ENCODE results near the gene EXOC4. TPM values are rescaled to one million over a fixed set of nuclear protein-coding genes. Genes with fewer than 3 reads are reported as not detected.

The EXOC4 gene
- total RNA-seq, 2 donors from 2014 or later: 106 to 115 TPM

DNA sequence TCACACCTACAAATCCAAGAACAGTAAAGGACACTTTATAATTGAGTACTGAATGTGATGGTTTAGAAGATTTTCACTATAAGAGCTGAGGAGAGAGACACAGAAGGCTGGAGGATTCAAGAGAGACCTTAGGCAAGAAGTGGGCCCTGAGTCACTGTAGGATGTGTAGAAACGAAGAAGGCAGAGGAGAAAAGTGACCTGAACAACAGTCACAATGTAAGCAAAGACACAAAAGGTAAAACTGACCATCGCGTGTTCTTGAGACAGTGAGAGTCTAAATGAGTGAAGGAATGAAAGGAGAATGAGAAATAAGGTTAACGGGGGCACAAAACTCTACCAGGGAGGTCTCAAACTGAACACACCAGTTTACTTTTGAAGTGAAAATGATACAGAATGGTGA lies 576.0 kb downstream of the EXOC4 start:
- Histone ChIP-seq H3K27ac (ENCODE audit: low read depth, low read length) (no peak overlapping the region), H3K4me1 (ENCODE audit: control insufficient read depth, insufficient read depth, low read length) (peaks cover 4% of the 10 kb centered on the region), H3K4me3 (ENCODE audit: low read length) (no peak overlapping the region), H3K36me3 (ENCODE audit: control insufficient read depth, insufficient read depth, low read length) (peaks cover 9% of the 10 kb centered on the region), H3K9ac (ENCODE audit: extremely low read depth, low read length, poor library complexity, severe bottlenecking) (no peak overlapping the region), H3K27me3 (ENCODE audit: control insufficient read depth, insufficient read depth, low read length, poor library complexity, severe bottlenecking) (no peaks in the 10 kb centered on the region), H3K9me3 (ENCODE audit: control insufficient read depth, low read length) (peaks cover 34% of the 10 kb centered on the region)
- WGBS, 2 experiments (ENCODE audit: insufficient coverage in 1 of 2, insufficient read length in 1 of 2): 94 to 97% methylated on average over 4 of the region's 4 CpGs
- H3K36me3 Mint-ChIP-seq (ENCODE audit: low read depth): peaks cover 24% of the 10 kb centered on the region
- no peaks in the 10 kb centered on the region for H3K27me3 Mint-ChIP-seq (ENCODE audit: insufficient read depth)
- H3K27ac Mint-ChIP-seq: no peak overlapping the region
- TF ChIP-seq, protein P1, sequence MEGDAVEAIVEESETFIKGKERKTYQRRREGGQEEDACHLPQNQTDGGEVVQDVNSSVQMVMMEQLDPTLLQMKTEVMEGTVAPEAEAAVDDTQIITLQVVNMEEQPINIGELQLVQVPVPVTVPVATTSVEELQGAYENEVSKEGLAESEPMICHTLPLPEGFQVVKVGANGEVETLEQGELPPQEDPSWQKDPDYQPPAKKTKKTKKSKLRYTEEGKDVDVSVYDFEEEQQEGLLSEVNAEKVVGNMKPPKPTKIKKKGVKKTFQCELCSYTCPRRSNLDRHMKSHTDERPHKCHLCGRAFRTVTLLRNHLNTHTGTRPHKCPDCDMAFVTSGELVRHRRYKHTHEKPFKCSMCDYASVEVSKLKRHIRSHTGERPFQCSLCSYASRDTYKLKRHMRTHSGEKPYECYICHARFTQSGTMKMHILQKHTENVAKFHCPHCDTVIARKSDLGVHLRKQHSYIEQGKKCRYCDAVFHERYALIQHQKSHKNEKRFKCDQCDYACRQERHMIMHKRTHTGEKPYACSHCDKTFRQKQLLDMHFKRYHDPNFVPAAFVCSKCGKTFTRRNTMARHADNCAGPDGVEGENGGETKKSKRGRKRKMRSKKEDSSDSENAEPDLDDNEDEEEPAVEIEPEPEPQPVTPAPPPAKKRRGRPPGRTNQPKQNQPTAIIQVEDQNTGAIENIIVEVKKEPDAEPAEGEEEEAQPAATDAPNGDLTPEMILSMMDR (conservative IDR thresholded peaks at IDR 0.05): no peak
- H3K4me1 Mint-ChIP-seq: no peaks in the 10 kb centered on the region
- no peak overlapping the region for H3K4me3 Mint-ChIP-seq
- H3K9me3 Mint-ChIP-seq: peaks cover 20% of the 10 kb centered on the region
- no peak for DNase-seq

DNA sequence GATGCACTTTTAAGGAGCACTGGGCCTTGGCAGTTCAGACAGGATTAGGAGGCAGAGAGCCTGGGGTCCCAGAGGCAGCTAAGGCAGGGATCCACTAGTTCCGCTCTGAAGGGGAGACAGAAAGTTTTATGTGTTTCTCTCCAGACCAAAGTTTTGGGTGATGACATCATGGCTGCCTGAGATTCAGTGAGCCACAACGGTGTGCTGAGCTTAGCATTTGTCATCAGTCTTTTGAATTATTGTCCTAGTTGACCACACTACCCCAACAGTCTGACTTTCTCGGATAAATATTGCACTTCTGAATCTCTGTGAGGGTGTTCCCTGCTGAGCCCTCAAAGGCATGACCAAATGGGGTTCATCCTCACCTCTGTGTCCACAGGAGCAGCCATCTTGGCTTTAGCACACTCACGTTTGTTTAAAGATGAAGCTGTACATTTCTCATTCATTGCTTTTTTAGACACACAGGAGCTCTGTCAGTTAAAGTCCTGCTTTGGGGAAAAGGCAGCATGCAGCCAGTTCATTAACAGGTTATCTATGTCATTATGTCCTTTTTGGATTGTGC lies 576.5 kb downstream of the EXOC4 start:
- no peak overlapping the region for H3K9ac ChIP-seq (ENCODE audit: extremely low read depth, low read length, poor library complexity, severe bottlenecking)
- no peaks in the 10 kb centered on the region for H3K27me3 ChIP-seq (ENCODE audit: control insufficient read depth, insufficient read depth, low read length, poor library complexity, severe bottlenecking)
- Mint-ChIP-seq H3K9me3 (peaks cover 25% of the 10 kb centered on the region), H3K36me3 (ENCODE audit: low read depth) (peaks cover 29% of the 10 kb centered on the region), H3K4me1 (no peaks in the 10 kb centered on the region), H3K4me3 (no peak overlapping the region), H3K27ac (no peak overlapping the region), H3K27me3 (ENCODE audit: insufficient read depth) (no peaks in the 10 kb centered on the region)
- no peak overlapping the region for H3K4me3 ChIP-seq (ENCODE audit: low read length)
- H3K9me3 ChIP-seq (ENCODE audit: control insufficient read depth, low read length): peaks cover 40% of the 10 kb centered on the region
- peaks cover 4% of the 10 kb centered on the region for H3K4me1 ChIP-seq (ENCODE audit: control insufficient read depth, insufficient read depth, low read length)
- H3K27ac ChIP-seq (ENCODE audit: low read depth, low read length): no peak overlapping the region
- TF ChIP-seq, protein P1 (conservative IDR thresholded peaks at IDR 0.05): no peak
- peaks cover 9% of the 10 kb centered on the region for H3K36me3 ChIP-seq (ENCODE audit: control insufficient read depth, insufficient read depth, low read length)
- WGBS, 2 experiments (ENCODE audit: insufficient coverage in 1 of 2, insufficient read length in 1 of 2): 81 to 89% methylated on average over 3 to 4 of the region's 4 CpGs
- DNase-seq: no peak

DNA sequence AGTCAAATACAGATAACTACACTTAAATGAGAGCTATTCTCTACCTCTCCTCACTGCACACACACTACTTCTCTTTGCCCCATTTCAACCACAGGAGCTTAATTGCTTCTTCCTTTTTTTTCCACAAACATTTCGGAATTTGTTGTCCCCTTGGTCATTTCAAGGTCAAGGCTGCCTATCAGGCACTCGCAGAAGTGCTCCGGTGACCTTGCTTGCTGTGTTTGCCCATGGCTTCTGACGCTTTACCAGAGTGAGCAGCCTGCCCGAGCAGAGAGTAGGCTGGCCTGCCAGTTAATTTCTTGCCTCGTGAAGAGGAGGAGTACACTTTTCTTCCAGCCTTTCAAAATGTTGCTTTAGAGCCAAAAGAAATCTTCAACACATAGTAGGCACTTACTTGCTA lies 577.2 kb downstream of the EXOC4 start:
- 86 to 93% methylated on average over 2 to 6 of the region's 6 CpGs for WGBS, 2 experiments (ENCODE audit: insufficient coverage in 1 of 2, insufficient read length in 1 of 2)
- H3K4me1 ChIP-seq (ENCODE audit: control insufficient read depth, insufficient read depth, low read length): peaks cover 4% of the 10 kb centered on the region
- H3K4me3 ChIP-seq (ENCODE audit: low read length): no peak overlapping the region
- H3K9me3 ChIP-seq (ENCODE audit: control insufficient read depth, low read length): peaks cover 45% of the 10 kb centered on the region
- peaks cover 9% of the 10 kb centered on the region for H3K36me3 ChIP-seq (ENCODE audit: control insufficient read depth, insufficient read depth, low read length)
- H3K4me3 Mint-ChIP-seq: no peak overlapping the region
- no peaks in the 10 kb centered on the region for H3K27me3 Mint-ChIP-seq (ENCODE audit: insufficient read depth)
- H3K36me3 Mint-ChIP-seq (ENCODE audit: low read depth): peaks cover 33% of the 10 kb centered on the region
- peaks cover 30% of the 10 kb centered on the region for H3K9me3 Mint-ChIP-seq
- peaks cover 3% of the 10 kb centered on the region for H3K4me1 Mint-ChIP-seq
- no peak overlapping the region for H3K9ac ChIP-seq (ENCODE audit: extremely low read depth, low read length, poor library complexity, severe bottlenecking)
- H3K27ac ChIP-seq (ENCODE audit: low read depth, low read length): no peak overlapping the region
- H3K27ac Mint-ChIP-seq: no peak overlapping the region
- TF ChIP-seq, protein P1 (conservative IDR thresholded peaks at IDR 0.05): no peak
- H3K27me3 ChIP-seq (ENCODE audit: control insufficient read depth, insufficient read depth, low read length, poor library complexity, severe bottlenecking): no peaks in the 10 kb centered on the region
- DNase-seq: no peak
